Keratinocyte (primary cell): ENCODE data around the gene TTC33. TPM values are rescaled to one million over a fixed set of nuclear protein-coding genes. Genes with fewer than 3 reads are reported as not detected.

Experiments
- DNase-seq: peaks from one replicate; pipeline ENCODE4 v3.0.0-alpha.2; 2011; ENCODE audit warnings: low read depth, missing footprints, low spot score
- FAIRE-seq: peaks from 2 replicates; lab custom pipeline; 2011; peaks lifted over from hg19 to GRCh38; lab: Jason Lieb, UNC
- H2AFZ ChIP-seq: 2 replicates; pipeline ENCODE4 v1.6.0; 2012; ENCODE audit warnings: low read length, control low read depth, inconsistent platforms; ENCODE audit not compliant: control insufficient read depth
- H3K27ac ChIP-seq: 2 replicates; pipeline ENCODE4 v1.5.1; 2011; ENCODE audit warnings: low read length; ENCODE audit not compliant: control insufficient read depth, insufficient read depth
- H3K27me3 ChIP-seq: 3 replicates; pipeline ENCODE4 v1.6.0; 2011; ENCODE audit warnings: low read length; ENCODE audit not compliant: control insufficient read depth, insufficient read depth; ENCODE audit errors: extremely low read depth
- H3K36me3 ChIP-seq, 2 experiments: 2 replicates in 1 of 2; 3 replicates in 1 of 2; pipeline ENCODE4 v1.5.1; 2011; ENCODE audit warnings: low read length in 2 of 2, mild to moderate bottlenecking in 1 of 2; ENCODE audit not compliant: control insufficient read depth in 2 of 2, insufficient read depth in 2 of 2; ENCODE audit errors: extremely low read depth in 1 of 2
- H3K4me1 ChIP-seq: 3 replicates; pipeline ENCODE4 v1.5.1; 2011; ENCODE audit warnings: low read length; ENCODE audit not compliant: control insufficient read depth, insufficient read depth; ENCODE audit errors: extremely low read depth
- H3K4me2 ChIP-seq: 3 replicates; pipeline ENCODE4 v1.6.0; 2011; ENCODE audit warnings: low read depth, low read length; ENCODE audit not compliant: control insufficient read depth, insufficient read depth; ENCODE audit errors: extremely low read depth
- H3K4me3 ChIP-seq, 3 experiments: fragments of 200-600 bp in 1 of 3; sonication (generic) in 1 of 3; 2 replicates in 2 of 3; 3 replicates in 1 of 3; pipeline ENCODE4 v1.5.1; 2011 to 2016; ENCODE audit warnings: low read length in 3 of 3, mild to moderate bottlenecking in 3 of 3, control low read depth in 2 of 3, inconsistent platforms in 1 of 3, low read depth in 1 of 3, mixed read lengths in 1 of 3, mixed run types in 1 of 3, moderate library complexity in 1 of 3; ENCODE audit not compliant: control insufficient read depth in 2 of 3, insufficient read depth in 2 of 3; ENCODE audit errors: extremely low read depth in 1 of 3
- H3K79me2 ChIP-seq: 2 replicates; pipeline ENCODE4 v1.6.0; 2012; ENCODE audit warnings: low read length; ENCODE audit not compliant: control insufficient read depth, insufficient read depth
- H3K9ac ChIP-seq: 3 replicates; pipeline ENCODE4 v1.6.0; 2011; ENCODE audit warnings: low read length; ENCODE audit not compliant: control insufficient read depth, insufficient read depth; ENCODE audit errors: extremely low read depth
- H3K9me1 ChIP-seq: 3 replicates; pipeline ENCODE4 v1.6.0; 2011; ENCODE audit warnings: low read length; ENCODE audit not compliant: control insufficient read depth, insufficient read depth; ENCODE audit errors: extremely low read depth
- H3K9me3 ChIP-seq: 2 replicates; pipeline ENCODE4 v1.5.1; 2012; ENCODE audit warnings: low read depth, low read length; ENCODE audit not compliant: control insufficient read depth
- H4K20me1 ChIP-seq: 3 replicates; pipeline ENCODE4 v1.6.0; 2011; ENCODE audit warnings: low read length; ENCODE audit not compliant: control insufficient read depth, insufficient read depth; ENCODE audit errors: extremely low read depth
- EZH2 ChIP-seq: IDR thresholded peaks from one replicate; pipeline ENCODE4 v1.6.1; 2012; ENCODE audit warnings: inconsistent platforms, mild to moderate bottlenecking, low read length, moderate library complexity
- dilution Hi-C: fragments of 300-500 bp; cut with MboI; formaldehyde crosslinking; loops from one replicate; pipeline ENCODE4 v1.7.0; 2020; ENCODE audit warnings: low sequenced_read_pairs; ENCODE audit not compliant: extremely low pct_ligation_motif_present
- polyA plus RNA-seq, 5 experiments: library from polyadenylated mRNA; depleted of rRNA in 3 of 5; stranded (reverse) in 3 of 5; stranded (forward) in 1 of 5; unstranded in 1 of 5; fragments of >200 nt; gene quantifications; 1 replicate in 1 of 5; 2 replicates in 3 of 5; 3 replicates in 1 of 5; pipeline versions ENCODE4 v1.2.1 to v1.2.3, GENCODE V29; 2011 to 2012; ENCODE audit warnings: missing spikeins in 2 of 5, low read depth in 1 of 5, low replicate concordance in 1 of 5
- TF ChIP-seq, protein P1 (sequence below), 3 experiments: IDR thresholded peaks in 1 of 3; conservative IDR thresholded peaks in 1 of 3; optimal IDR thresholded peaks in 1 of 3; 2 replicates in 2 of 3; 3 replicates in 1 of 3; pipeline versions ENCODE3 to v1.5.1; 2011; ENCODE audit warnings: low read length in 3 of 3, mild to moderate bottlenecking in 3 of 3, moderate library complexity in 2 of 3, control low read depth in 1 of 3, inconsistent platforms in 1 of 3; ENCODE audit not compliant: insufficient read depth in 2 of 3; ENCODE audit errors: extremely low read depth in 1 of 3

Gene TTC33
- polyA plus RNA-seq, 1 donor (not counting 4 experiments of a cell fraction or from before 2014, with no cell fraction given): 7.1 TPM

DNA sequence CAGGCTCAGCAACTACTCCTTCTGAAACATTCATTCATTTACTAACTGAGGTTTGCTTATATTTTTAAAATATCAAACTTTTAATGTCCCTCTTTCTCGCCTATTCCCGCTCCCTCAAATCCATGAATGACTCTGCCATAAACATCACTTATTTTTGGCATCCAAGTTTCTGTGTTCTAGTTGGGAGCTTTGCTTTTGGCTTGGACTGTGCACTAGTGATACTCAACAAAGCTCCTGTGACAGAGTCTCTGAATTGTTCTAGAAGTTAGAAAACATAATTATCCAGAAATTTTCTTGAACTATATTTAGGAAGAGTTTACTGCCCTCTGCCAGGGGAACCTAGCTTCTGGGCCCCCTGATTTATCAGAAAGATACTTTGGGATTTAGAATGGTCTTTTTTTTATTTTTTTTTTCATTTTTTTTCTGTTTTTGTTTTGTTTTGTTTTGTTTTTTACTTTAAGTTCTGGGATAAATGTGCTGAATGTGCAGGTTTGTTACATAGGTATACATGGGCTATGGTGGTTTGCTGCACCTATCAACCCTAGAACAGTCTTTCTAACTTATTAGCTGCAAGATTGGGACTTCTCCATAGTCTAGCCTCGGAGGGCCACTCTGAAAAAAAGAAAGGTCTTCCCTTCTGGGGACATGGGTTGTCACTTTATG lies 140.7 kb downstream of the TTC33 start:
- Histone ChIP-seq H3K27ac (peak overlapping the region; percentile 29), H3K79me2 (no peaks in the 10 kb centered on the region), H3K27me3 (no peaks in the 10 kb centered on the region), H3K4me3 (no peak overlapping the region), H3K9ac (no peak overlapping the region), H3K9me1 (no peaks in the 10 kb centered on the region), H3K36me3 (no peaks in the 10 kb centered on the region), H3K4me2 (peak overlapping the region; percentile 66), H2AFZ (peak overlapping the region; percentile 31), H4K20me1 (no peaks in the 10 kb centered on the region), H3K9me3 (no peaks in the 10 kb centered on the region), H3K4me1 (peaks cover 20% of the 10 kb centered on the region)
- no peak for FAIRE-seq
- DNase-seq: no peak
- TF ChIP-seq, protein P1, sequence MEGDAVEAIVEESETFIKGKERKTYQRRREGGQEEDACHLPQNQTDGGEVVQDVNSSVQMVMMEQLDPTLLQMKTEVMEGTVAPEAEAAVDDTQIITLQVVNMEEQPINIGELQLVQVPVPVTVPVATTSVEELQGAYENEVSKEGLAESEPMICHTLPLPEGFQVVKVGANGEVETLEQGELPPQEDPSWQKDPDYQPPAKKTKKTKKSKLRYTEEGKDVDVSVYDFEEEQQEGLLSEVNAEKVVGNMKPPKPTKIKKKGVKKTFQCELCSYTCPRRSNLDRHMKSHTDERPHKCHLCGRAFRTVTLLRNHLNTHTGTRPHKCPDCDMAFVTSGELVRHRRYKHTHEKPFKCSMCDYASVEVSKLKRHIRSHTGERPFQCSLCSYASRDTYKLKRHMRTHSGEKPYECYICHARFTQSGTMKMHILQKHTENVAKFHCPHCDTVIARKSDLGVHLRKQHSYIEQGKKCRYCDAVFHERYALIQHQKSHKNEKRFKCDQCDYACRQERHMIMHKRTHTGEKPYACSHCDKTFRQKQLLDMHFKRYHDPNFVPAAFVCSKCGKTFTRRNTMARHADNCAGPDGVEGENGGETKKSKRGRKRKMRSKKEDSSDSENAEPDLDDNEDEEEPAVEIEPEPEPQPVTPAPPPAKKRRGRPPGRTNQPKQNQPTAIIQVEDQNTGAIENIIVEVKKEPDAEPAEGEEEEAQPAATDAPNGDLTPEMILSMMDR (optimal IDR thresholded peaks at IDR 0.05 in 1 of 3, IDR thresholded peaks at IDR 0.05 in 1 of 3, conservative IDR thresholded peaks at IDR 0.05 in 1 of 3; ENCODE audit: extremely low read depth in 1 of 3, insufficient read depth in 2 of 3, low read length in 3 of 3): no peak
- no peak for TF ChIP-seq EZH2
- dilution Hi-C loops: no loop called here

DNA sequence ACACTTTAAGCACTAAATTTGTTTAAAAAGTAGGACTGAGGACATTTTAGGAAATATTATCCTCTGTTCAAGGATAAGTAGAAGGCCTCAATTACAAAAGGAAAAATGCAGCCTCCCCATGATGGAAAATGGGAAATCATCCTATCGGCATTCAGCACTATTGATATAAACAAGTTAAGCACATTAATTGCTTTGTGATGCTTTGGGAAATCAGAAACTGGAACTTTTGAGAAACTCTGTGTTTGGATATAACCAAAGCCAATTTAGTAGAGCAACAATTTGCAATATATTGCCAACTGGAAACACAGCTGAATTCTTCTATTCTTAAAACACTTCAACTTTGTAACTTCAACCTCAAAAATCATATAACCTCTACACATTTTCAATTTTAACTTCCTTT lies 141.3 kb downstream of the TTC33 start:
- Histone ChIP-seq H3K79me2 (no peaks in the 10 kb centered on the region), H4K20me1 (no peaks in the 10 kb centered on the region), H3K9me3 (no peaks in the 10 kb centered on the region), H3K4me3 (no peak overlapping the region), H2AFZ (no peak overlapping the region), H3K27me3 (no peaks in the 10 kb centered on the region), H3K4me2 (no peak overlapping the region), H3K4me1 (peaks cover 18% of the 10 kb centered on the region), H3K27ac (no peak overlapping the region), H3K9me1 (no peaks in the 10 kb centered on the region), H3K9ac (no peak overlapping the region), H3K36me3 (no peaks in the 10 kb centered on the region)
- DNase-seq: no peak
- dilution Hi-C loops: no loop called here
- no peak for FAIRE-seq
- TF ChIP-seq EZH2: no peak
- TF ChIP-seq, protein P1 (optimal IDR thresholded peaks at IDR 0.05 in 1 of 3, IDR thresholded peaks at IDR 0.05 in 1 of 3, conservative IDR thresholded peaks at IDR 0.05 in 1 of 3; ENCODE audit: extremely low read depth in 1 of 3, insufficient read depth in 2 of 3, low read length in 3 of 3): no peak
